Osteoblast (primary cell): ENCODE measurements around the gene RELN. TPM values are rescaled to one million over a fixed set of nuclear protein-coding genes. Genes with fewer than 3 reads are reported as not detected.

Experiments
- DNase-seq: peaks from one replicate; pipeline ENCODE4 v3.0.0; 2011; ENCODE audit warnings: low spot score, mixed read lengths; ENCODE audit not compliant: insufficient read length; ENCODE audit errors: missing footprints
- H2AFZ ChIP-seq: 2 replicates; pipeline ENCODE4 v1.6.0; 2011; ENCODE audit warnings: mild to moderate bottlenecking, low read length
- H3K27ac ChIP-seq: 2 replicates; pipeline ENCODE4 v1.5.1; 2011; ENCODE audit warnings: mild to moderate bottlenecking, low read depth, low read length, moderate library complexity
- H3K27me3 ChIP-seq: 2 replicates; pipeline ENCODE4 v1.6.0; 2012; ENCODE audit warnings: mild to moderate bottlenecking, control low read depth, inconsistent platforms, low read length, moderate library complexity; ENCODE audit not compliant: insufficient read depth
- H3K36me3 ChIP-seq: 2 replicates; pipeline ENCODE4 v1.5.1; 2011; ENCODE audit warnings: mild to moderate bottlenecking, low read length, control low read depth, moderate library complexity; ENCODE audit not compliant: insufficient read depth
- H3K4me1 ChIP-seq: 2 replicates; pipeline ENCODE4 v1.5.1; 2011; ENCODE audit warnings: mild to moderate bottlenecking, low read length, control low read depth, moderate library complexity; ENCODE audit not compliant: insufficient read depth
- H3K4me2 ChIP-seq: 2 replicates; pipeline ENCODE4 v1.6.0; 2011; ENCODE audit warnings: mild to moderate bottlenecking, low read length; ENCODE audit not compliant: insufficient read depth
- H3K4me3 ChIP-seq: fragments of 200-600 bp; sonication (generic); 3 replicates; pipeline ENCODE4 v1.5.1; 2012; ENCODE audit warnings: mild to moderate bottlenecking, low read length, inconsistent platforms; ENCODE audit not compliant: insufficient read depth
- H3K79me2 ChIP-seq: 2 replicates; pipeline ENCODE4 v1.6.0; 2012; ENCODE audit warnings: mild to moderate bottlenecking, low read length, control low read depth, inconsistent platforms; ENCODE audit not compliant: insufficient read depth
- H3K9me3 ChIP-seq: 2 replicates; pipeline ENCODE4 v1.5.1; 2011; ENCODE audit warnings: low read depth, low read length, control low read depth
- H4K20me1 ChIP-seq: 2 replicates; pipeline ENCODE4 v1.6.0; 2012; ENCODE audit warnings: mild to moderate bottlenecking, low read length, control low read depth; ENCODE audit not compliant: insufficient read depth
- CTCF ChIP-seq: IDR thresholded peaks from 2 replicates; pipeline ENCODE4 v1.5.1; 2011; ENCODE audit warnings: mild to moderate bottlenecking, low read depth, low read length, moderate library complexity; ENCODE audit errors: extremely low read depth
- total RNA-seq: library from RNA; depleted of rRNA; stranded (reverse); fragments of >200 nt; gene quantifications from 2 replicates; pipeline ENCODE4 v1.2.3, GENCODE V29; 2012

RELN gene
- total RNA-seq, 1 donor, result 0.36 TPM

DNA sequence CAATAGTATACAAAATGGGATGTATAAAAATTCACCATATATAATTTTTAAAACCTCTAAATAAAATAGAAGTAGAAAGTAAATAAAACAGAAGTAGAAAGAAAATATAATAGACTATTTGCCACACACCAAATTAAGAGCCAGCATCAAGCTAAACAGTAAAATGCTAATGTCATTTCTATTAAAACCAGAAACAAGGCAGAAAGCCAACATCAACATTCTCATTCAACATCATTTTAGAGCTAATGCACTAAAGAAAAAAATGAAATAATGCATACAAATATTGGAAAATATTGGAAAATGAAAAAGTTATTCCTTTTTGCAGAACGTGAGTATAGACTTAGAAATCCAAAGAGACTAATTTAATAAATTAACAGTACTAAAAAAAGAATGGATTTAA lies 23.4 kb upstream of the RELN start:
- Histone ChIP-seq H3K27me3 (no peaks in the 10 kb centered on the region), H3K4me1 (no peaks in the 10 kb centered on the region), H2AFZ (no peak overlapping the region), H3K27ac (no peak overlapping the region), H4K20me1 (no peaks in the 10 kb centered on the region), H3K4me2 (no peak overlapping the region), H3K9me3 (no peaks in the 10 kb centered on the region), H3K79me2 (no peaks in the 10 kb centered on the region), H3K4me3 (no peak overlapping the region), H3K36me3 (no peaks in the 10 kb centered on the region)
- TF ChIP-seq CTCF, result no peak
- DNase-seq, result no peak

GRCh38 chr7:104011829-104012228 lies 22.4 kb upstream of the RELN start:
- no peaks in the 10 kb centered on the region for H3K79me2 ChIP-seq
- no peaks in the 10 kb centered on the region for H3K36me3 ChIP-seq
- no peak for DNase-seq
- no peaks in the 10 kb centered on the region for H3K27me3 ChIP-seq
- no peak overlapping the region for H3K27ac ChIP-seq
- no peak for TF ChIP-seq CTCF
- no peak overlapping the region for H3K4me3 ChIP-seq
- H4K20me1 ChIP-seq, result no peaks in the 10 kb centered on the region
- H3K9me3 ChIP-seq, result no peaks in the 10 kb centered on the region
- no peak overlapping the region for H2AFZ ChIP-seq
- H3K4me2 ChIP-seq, result no peak overlapping the region
- no peaks in the 10 kb centered on the region for H3K4me1 ChIP-seq

DNA sequence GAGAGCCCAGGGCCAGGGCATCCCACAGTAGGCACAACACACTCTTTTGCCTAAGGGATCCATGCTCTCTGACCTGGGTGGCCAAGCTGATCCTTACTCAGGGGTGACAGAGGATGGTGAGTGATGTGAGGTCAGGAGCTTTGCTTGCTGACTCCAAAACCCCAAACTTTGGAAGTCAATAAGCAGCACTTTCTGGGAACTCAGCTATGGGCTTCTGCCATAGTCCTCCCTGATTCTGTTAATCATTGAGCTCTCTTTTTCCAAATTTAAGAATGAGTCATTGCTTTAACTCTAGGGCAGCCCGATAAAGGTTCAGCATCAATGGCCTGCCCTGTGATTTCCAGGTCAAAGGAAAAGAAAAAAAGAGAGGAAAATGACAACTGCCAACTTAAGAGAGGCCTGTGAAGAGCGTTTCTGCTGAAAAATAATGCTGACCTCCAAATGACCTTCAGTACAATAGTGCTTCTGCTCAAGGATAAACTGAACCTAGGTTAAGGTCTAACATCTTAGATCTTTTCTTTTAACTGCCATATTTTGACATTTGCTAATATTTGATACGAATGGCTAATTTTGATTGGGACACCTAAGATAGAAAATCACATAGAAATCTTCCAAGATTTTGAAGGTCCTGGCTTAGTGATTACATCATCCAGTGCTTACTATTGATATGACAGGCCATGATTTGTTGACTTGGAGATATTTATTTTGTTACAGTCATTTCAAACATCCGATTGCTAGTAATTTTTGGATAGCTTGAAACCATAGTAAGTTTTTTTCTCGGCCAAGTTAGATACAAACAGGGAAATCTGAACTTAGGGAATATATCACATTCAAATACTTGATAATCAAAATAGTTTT lies 20.8 kb upstream of the RELN start:
- no peak for DNase-seq
- TF ChIP-seq CTCF, result no peak
- Histone ChIP-seq H3K4me2 (no peak overlapping the region), H3K4me1 (no peaks in the 10 kb centered on the region), H3K9me3 (no peaks in the 10 kb centered on the region), H3K27ac (no peak overlapping the region), H3K4me3 (no peak overlapping the region), H2AFZ (no peak overlapping the region), H4K20me1 (no peaks in the 10 kb centered on the region), H3K36me3 (no peaks in the 10 kb centered on the region), H3K27me3 (no peaks in the 10 kb centered on the region), H3K79me2 (no peaks in the 10 kb centered on the region)

DNA sequence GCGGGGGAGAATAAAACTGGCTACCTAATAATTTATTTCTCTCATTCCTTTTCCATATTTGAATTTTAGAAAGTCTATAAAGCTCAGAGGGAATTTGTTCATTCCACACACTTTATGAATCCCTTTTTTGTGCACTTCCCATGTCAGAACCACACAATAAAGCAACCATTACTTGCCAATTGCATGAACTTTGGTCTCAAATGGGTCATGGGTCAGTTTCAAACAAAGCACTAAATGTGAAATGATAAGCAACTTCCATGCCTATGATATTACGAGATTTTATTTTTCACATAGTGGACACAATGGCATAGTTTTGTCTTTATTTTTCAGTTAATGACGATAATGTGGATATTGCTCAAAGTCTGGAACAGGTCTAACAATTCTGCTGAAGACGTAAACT lies 18.6 kb upstream of the RELN start:
- Histone ChIP-seq H3K4me1 (no peaks in the 10 kb centered on the region), H3K79me2 (no peaks in the 10 kb centered on the region), H3K9me3 (no peaks in the 10 kb centered on the region), H2AFZ (no peak overlapping the region), H3K4me2 (no peak overlapping the region), H4K20me1 (no peaks in the 10 kb centered on the region), H3K36me3 (no peaks in the 10 kb centered on the region), H3K4me3 (no peak overlapping the region), H3K27me3 (no peaks in the 10 kb centered on the region), H3K27ac (no peak overlapping the region)
- no peak for DNase-seq
- no peak for TF ChIP-seq CTCF
